ENCODE results near the gene ZNF750. TPM values are rescaled to one million over a fixed set of nuclear protein-coding genes. Genes with fewer than 3 reads are reported as not detected.

ZNF750 gene
- total RNA-seq, 4 donors from 2014 or later: 202 to 426 (median 294) TPM

DNA sequence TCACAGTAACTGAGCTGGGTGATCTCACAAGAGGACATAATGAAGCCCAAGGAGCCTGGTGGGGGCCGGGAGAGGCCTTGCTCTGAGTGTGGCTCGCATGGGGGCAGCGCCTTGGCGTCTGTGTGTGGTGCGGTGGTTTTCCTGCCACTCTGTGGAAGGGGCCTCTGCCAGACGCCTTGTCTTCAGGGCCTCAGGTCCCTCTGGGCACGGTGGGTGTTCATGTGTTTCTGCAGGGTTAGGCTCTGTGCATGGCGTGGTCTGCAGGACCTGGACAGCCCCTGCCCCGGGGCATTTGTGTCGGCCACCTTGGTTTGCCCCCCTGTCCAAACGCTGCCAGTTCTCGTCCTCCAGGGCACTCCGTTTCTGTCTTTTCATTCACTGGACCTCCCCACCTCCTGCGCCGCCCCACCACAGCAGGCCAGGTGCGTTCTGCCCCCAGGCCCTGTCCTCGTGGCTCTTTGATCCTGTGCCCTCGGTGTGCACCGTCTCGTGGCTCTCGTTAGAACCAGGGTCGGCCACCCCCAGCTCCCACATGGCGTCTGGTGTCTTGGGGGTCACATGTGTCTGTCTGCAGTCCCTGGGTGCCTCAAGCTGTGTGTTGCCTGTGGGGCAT lies 43.7 kb upstream of the ZNF750 start:
- 84 to 91% methylated on average over 23 of the region's 23 CpGs for WGBS, 2 donors
- intact Hi-C loops (cut with DNase I; ENCODE audit: low total_unique reads): loop anchor here (10.0 kb wide), 1 partner anchor 99 kb away; no protein-coding TSS in a partner anchor
- H3K4me3 ChIP-seq (ENCODE audit: low read depth, poor library complexity, severe bottlenecking): no peak overlapping the region

DNA sequence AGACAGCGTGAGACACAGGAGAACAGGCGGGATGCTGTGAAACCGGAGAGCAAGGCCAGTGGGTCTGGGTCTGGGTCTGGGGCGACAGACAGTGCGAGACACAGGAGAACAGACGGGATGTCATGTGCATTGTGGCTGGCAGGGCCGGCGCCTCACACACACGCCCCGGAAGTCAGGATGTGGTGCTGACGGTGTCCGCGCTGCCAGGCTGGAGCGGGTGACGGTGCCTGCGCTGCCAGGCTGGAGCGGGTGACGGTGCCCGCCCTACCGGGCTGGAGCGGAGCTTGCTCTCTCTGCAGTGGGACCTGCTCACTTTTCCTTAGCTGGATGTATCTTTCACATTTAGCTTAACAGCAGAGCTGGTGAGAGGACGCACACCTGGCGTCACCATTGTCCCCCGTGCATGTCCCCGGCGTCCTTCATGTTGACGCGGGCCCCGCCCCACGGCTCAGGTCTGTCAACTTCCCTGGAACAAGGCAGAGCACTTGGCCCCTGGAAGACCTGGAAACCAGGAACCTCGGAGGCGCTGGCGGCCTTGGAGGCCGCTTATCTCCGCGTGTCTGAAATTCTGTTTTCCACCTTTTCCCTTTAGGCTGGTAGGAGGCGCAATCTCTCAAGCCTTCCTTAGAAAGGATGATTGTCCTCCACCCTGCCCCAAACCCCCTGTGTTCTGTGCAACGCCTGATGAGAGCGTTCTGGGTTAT lies 43.0 kb upstream of the ZNF750 start:
- DNase-seq (ENCODE audit: low spot score in 2 of 2): peak in 1 of 2 donors; percentile 91
- 79 to 83% methylated on average over 38 to 39 of the region's 39 CpGs for WGBS, 2 donors
- H3K4me3 ChIP-seq (ENCODE audit: low read depth, poor library complexity, severe bottlenecking): no peak overlapping the region
- no peak for TF ChIP-seq CTCF (IDR thresholded peaks at IDR 0.05)
- no peak for TF ChIP-seq POLR2A (IDR thresholded peaks at IDR 0.05)
- intact Hi-C loops (cut with DNase I; ENCODE audit: low total_unique reads): loop anchor here (10.0 kb wide), 1 partner anchor 98 kb away; no protein-coding TSS in a partner anchor

More for the DNA sequence above, 43.7 kb upstream of the ZNF750 start:
- DNase-seq (ENCODE audit: low spot score in 2 of 2): peak in 1 of 2 donors; percentile 84
- TF ChIP-seq POLR2A (IDR thresholded peaks at IDR 0.05): no peak
- no peak for TF ChIP-seq CTCF (IDR thresholded peaks at IDR 0.05)

- H3K4me3 ChIP-seq (ENCODE audit: low read depth, poor library complexity, severe bottlenecking): no peak overlapping the region
- intact Hi-C loops (cut with DNase I; ENCODE audit: low total_unique reads): loop anchor here (10.0 kb wide), 1 partner anchor 97 kb away; no protein-coding TSS in a partner anchor
- 81% methylated on average over 17 of the region's 17 CpGs for WGBS, 2 donors
- no peak for TF ChIP-seq CTCF (IDR thresholded peaks at IDR 0.05)
- TF ChIP-seq POLR2A (IDR thresholded peaks at IDR 0.05): no peak
- peak; percentile 85 to 96 for DNase-seq (ENCODE audit: low spot score in 2 of 2)
Observed at GRCh38 chr17:82881900-82882714, 42.3 kb upstream of the ZNF750 start.

DNA sequence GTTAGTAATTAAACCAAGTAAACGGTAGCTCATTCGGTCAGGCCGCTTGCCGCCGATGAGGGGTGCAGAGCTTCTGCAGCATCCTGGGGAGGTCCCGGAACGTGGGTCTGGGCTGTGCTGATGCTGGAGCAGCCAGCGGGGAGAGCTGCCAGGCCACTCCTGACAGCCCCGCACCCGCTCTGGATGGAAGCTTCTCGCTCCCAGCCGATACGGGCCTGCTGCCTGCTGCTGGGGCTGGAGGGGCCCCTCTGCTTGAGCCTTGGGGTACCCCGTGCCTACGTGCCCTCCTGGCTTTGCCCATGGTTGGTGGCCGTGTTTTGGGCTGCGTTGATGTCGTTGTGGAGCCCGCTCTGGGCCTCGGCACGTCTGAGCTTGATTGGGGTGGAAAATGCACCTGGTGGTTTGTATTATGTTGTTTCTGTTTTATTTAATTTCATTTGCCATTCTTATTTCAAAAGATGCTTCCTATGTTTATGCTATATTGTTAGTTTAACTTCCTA lies 41.6 kb upstream of the ZNF750 start:
- TF ChIP-seq CTCF (IDR thresholded peaks at IDR 0.05) (no peak), POLR2A (IDR thresholded peaks at IDR 0.05) (no peak)
- intact Hi-C loops (cut with DNase I; ENCODE audit: low total_unique reads): loop anchor here (10.0 kb wide), 1 partner anchor 97 kb away; no protein-coding TSS in a partner anchor
- WGBS, 2 donors: 79 to 85% methylated on average over 14 to 21 of the region's 21 CpGs
- DNase-seq (ENCODE audit: low spot score in 2 of 2): no peak
- H3K4me3 ChIP-seq (ENCODE audit: low read depth, poor library complexity, severe bottlenecking): no peak overlapping the region

GRCh38 chr17:82880620-82881323 lies 41.0 kb upstream of the ZNF750 start:
- WGBS, 2 donors: 86 to 89% methylated on average over 23 to 25 of the region's 25 CpGs
- DNase-seq (ENCODE audit: low spot score in 2 of 2): no peak
- intact Hi-C loops (cut with DNase I; ENCODE audit: low total_unique reads): loop anchor here (10.0 kb wide), 1 partner anchor 96 kb away; no protein-coding TSS in a partner anchor
- TF ChIP-seq POLR2A (IDR thresholded peaks at IDR 0.05) (no peak), CTCF (IDR thresholded peaks at IDR 0.05) (no peak)
- H3K4me3 ChIP-seq (ENCODE audit: low read depth, poor library complexity, severe bottlenecking): no peak overlapping the region

Data from lower leg skin (tissue), 4 donors.